Measurements from ENCODE around the gene NEUROD2.

Gene NEUROD2

DNA sequence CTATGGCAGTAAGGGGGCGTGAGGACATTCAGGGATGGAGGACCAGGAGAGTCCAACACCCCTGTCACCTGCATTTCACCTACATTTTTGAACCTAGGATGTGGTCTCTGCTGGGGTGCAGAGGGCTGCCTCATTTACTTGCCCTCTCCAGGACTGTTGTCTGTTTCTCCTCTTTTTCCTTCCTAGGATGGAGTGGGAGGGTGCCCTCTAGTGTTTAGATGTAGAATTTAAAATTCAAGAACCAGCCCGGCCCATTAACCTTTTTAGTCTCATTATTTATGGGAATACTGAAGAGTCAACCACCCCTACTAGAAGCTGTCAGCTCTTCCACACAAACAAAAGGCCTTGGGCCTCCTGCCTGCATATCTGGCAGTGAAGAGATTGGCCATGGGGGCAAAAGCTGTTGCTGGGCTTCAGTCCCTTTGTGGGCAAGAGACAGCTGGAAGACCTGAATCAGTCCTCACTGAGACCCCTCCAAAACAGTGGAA lies 26.7 kb upstream of the NEUROD2 start:
- DNase-seq: peak; percentile 73

DNA sequence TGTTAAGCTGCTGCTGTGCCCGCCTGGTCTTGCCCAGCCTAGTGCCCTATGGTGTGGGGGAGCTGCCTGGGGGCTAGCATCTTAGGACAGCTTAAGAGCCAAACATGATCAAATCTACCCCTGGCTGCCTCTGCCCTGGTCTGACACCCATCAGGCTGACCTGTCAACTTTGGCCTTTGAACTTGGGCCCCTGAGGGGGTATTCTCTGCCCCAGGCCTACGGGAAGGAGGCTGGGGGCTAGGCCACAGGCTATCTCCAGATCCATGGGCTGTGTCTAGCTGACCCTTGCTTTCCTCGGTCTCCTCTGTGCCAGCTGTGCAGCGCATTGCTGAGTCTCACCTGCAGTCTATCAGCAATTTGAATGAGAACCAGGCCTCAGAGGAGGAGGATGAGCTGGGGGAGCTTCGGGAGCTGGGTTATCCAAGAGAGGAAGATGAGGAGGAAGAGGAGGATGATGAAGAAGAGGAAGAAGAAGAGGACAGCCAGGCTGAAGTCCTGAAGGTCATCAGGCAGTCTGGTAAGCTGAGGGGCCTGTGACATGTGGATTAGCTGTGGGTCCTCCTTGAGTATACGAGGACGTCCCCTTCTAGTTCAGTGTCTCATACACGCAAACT lies 26.0 kb upstream of the NEUROD2 start:
- no peak for DNase-seq

DNA sequence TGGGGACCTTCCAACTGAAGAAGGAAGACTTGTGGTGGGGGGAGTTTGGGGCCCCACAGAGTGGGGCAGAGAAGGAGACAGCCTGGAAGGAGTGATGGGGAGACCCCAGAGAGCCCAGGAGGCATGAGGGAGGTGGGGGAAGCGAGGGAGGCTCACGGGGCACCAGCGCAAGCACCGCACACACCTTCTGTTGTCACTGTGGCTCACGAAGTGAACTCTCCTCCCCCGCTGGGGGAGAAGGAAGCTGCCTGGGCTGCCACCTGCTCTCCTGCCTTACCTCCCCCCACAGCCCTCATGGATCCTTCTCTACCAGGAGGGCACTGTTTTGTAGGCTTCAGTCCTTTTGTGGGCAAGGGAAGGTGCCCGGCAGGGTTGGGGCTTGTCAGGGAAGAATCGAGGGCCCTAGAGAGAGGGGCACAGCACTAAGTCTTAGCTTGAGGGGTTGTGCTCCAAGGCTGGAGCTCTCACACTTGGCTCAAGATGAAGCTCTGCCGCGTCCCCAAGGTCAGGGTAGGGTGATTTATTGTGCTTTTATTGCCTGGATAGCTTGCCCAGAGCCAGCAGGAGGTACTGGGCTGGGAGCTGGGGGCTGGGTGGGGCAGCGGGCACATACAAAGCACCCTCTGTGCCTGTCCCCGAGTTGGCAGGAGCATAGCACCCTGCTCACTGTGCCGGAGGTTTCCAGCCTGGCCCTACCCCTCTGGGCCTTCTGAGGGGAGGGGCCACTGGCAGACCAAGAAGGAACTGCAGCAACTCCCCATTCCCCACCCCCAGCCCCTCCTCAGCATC lies 24.6 kb upstream of the NEUROD2 start:
- peak; percentile 22 for DNase-seq

DNA sequence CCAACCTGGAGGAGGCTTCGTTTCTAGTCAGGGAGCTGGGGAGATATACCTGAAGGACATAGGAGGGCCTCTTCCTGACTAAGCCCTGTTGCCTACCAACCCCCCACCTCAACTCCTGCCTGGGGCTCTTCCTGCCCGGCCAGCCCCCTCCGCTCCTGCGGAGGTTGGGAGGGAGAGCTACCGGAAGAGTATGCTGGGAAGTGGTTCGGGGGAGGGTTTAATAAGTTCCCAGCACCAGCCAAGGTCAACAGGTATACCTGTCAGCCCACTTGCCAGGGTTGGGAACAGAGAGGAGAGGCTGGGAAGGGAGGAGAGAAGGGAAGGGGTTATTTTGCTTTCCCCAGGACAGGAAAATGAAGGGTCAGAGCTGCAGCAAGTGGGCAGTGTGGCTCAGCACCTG lies 23.7 kb upstream of the NEUROD2 start:
- no peak for DNase-seq

DNA sequence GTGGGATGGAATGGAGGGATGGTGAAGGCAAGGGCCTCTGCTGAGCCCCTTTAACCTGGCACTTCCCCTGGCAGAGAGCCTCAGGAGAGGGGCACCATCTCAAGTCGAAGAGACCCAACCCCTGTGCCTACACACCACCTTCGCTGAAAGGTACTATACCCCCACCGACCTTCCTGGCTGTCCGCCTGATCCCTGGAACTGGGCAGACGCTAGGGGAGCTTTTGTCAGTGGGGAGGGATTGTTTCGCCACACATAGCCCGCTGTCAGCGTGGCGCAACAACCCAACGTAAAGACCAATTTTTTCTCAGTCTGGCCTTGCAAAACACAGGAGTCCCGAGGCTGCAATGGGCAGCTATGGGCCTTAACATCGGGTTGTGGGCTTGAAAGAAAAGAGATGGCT lies 22.2 kb upstream of the NEUROD2 start:
- DNase-seq: no peak

DNA sequence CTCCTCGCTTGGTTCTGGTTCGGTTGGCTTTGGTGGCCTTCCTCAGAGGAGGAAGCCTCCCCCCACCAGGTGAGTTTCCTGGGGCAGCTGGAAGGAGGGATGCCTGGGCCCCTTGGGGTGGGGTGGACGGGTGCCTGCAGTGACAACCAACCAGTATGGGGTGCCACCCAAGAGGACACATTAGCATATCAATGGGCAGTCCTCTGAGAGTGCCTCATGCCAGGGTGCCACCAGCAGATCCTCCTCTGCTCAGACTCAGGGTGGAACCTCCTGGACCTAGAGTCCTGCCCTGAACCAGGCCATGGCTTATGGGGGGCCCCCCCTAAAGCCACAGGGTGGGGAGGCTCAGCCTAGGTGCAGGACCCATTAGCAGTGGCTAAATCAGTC lies 21.8 kb upstream of the NEUROD2 start:
- DNase-seq: no peak

DNA sequence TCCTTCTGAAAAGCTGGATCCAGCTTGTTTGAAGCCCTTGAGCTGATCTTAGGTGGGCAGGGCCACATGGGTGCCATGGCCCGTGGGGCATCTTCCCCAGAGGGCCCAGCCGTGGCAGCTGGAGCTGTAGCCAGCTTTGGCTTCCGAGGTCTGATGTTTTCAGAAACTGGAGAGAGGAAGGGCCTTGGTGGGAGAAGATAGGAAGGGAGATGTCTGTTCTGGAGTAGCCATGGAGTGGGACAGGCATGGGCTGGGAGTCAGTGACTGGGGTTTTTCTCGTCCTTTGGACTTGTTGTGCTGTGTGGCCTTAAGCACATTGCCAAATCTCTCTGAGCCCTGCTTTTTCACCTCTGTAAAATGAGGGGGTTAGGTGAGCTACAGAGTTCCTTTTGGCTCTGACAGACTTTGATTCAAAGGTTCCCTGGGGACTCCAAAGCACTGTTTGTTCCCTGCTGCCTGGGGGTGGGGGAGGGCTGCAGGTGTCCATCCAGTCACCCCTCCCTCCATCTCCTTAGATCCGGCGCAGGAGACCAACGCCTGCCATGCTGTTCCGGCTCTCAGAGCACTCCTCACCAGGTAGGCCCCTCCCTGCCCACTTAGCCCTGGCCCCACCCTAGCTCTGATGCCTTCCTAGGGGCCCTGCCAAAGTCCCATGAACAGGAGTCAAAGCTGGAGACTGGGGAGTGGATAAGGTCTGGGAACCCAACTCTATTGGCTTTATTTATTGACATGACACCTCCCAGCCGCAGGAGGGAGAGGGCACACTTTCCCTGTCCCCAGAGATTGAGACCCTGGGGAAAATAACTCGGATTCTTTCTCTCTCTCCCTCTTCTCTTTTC lies 21.2 kb upstream of the NEUROD2 start:
- peak; percentile 7 for DNase-seq

DNA sequence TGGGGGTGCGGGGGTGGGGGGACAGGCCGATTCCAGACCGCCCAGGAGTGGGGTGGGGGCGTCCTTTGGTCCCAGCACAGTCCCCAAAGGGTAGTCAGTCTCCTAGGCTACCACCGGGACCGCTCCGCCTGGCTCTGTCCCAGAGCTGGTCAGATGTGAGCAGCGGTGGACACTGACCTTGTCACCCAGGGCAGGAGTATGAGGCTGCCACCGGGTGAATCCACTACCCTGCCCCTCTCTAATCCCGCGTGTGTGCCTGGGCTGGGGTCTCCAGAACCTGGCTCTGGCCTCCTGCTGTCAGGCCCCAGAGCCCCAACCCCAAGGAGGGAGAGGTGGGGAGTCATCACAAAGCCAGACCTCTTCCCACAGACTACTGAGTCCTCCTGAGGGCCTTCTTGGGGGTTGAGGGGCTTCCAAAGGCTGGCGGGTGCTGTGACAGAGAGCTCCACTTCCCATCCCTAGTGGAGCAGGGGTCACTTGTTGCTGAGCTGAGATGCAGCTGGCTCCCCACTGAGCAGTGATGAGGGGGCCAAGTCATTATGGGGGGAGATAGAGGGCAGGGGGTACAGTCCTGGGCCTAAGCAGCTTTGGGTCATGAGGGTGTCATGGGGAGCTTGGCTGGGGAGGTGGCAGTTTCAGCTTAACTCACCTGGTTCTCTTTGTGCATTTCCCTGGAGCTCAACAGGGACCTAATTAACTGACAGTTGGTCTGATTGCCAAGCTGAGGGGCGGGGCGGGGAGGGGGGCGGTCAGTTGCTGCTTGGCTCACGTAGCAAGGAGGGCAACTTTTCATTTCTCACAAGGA lies 20.2 kb upstream of the NEUROD2 start:
- DNase-seq: no peak

DNA sequence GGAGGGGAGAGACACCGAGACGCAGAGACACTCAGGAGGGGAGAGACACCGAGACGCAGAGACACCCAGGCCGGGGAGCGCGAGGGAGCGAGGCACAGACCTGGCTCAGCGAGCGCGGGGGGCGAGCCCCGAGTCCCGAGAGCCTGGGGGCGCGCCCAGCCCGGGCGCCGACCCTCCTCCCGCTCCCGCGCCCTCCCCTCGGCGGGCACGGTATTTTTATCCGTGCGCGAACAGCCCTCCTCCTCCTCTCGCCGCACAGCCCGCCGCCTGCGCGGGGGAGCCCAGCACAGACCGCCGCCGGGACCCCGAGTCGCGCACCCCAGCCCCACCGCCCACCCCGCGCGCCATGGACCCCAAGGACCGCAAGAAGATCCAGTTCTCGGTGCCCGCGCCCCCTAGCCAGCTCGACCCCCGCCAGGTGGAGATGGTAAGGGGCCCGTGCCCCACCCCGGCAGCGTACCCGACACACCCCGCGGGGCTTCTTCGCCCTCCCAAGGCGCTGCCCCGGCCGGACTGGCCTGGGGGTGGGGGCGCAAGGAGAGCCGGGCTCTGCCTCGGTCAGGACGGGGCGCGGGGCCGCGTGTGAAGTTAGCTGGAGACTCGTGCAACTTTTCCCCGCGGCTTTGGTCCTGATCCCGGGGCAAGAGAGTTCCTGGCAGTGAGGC lies 19.5 kb upstream of the NEUROD2 start:
- DNase-seq: no peak

DNA sequence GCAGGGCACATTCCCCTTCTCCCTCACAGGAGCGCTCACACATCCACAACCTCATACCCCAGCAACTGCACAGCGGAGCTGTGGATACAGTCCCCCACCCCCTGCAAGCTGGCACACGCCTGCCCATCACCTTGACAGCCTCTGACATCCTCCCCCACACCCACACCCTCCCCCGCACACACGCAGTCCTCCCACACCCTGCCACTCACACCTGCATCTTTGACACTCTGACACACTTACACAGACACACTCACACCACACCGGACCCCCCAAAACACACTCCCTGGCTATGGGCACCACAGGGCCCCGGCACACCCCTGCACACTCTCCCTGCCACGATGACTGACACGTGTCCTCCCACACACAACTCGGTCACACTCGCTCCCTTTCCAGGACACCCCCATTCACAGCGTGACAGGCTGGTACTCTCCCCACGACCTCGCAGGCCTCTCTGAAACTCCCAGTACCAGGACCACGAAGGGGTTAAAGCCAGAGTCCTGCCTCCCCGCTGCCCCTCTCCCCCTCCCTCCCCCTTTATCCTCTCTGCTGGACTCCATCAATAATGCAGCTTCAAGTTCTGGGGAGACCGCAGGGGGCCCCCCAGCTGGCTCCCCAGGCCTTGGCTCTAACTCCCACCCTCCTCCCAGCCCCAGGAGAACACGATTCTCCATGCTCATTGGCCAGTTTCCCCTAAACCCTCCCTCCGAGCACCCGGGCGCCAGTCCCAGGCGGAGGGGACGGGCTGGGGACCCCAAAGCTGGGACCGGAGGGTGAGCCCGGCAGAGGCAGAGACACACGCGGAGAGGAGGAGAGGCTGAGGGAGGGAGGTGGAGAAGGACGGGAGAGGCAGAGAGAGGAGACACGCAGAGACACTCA lies 18.7 kb upstream of the NEUROD2 start, which contains the start of gene PPP1R1B:
PPP1R1B (plus strand) TSS at position 782 of the 876 bp plus-strand sequence. CDS start 441 bp downstream, outside the sequence.
- DNase-seq: no peak

DNA sequence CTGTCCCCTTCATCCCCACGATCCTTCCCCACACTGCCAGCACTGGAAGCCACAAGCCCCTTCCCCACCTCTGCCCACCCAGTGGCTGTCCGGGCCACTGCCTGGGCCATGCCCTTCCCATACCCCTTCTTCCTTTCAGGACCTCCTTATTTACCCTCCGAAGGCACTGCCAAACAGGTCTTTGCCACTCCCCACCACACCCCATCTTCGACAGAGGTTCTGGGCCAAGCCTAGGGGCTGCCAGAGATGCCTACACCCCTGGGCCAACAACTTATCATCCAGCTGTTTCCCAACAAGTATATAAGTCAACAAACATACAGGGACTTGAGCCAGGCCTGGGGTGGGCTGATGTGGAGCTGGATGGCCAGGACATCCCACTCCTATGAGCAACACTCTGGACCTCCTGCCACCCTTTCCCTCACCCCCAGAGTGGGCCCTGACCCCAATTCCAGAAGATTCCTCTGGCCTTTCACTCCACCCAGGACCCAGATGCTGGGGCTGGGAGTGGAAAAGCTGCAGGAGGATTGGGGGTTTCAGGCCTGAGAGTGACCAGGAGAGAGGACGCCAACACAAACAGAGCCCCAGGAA lies 17.6 kb upstream of the NEUROD2 start:
- no peak for DNase-seq

DNA sequence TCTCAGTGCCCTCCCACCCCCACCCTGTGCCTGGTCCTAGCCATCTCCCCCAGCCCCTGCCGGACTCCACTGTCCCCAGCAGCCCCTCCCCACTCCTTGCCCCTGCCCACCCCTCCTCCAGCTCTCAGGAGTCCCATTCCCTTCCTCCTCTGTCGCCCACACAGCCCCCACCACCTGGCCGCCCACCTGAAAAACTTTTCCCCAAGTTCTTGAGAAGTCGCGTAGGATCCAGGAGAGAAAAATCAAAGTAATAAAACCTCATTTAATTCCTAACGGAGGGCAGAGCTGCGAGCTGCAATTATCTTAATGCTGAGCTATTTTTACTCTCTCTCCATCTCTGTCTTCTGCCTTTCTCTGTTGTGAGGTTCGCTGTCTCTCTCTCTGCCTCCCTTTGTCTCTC lies 16.6 kb upstream of the NEUROD2 start:
- DNase-seq: no peak

DNA sequence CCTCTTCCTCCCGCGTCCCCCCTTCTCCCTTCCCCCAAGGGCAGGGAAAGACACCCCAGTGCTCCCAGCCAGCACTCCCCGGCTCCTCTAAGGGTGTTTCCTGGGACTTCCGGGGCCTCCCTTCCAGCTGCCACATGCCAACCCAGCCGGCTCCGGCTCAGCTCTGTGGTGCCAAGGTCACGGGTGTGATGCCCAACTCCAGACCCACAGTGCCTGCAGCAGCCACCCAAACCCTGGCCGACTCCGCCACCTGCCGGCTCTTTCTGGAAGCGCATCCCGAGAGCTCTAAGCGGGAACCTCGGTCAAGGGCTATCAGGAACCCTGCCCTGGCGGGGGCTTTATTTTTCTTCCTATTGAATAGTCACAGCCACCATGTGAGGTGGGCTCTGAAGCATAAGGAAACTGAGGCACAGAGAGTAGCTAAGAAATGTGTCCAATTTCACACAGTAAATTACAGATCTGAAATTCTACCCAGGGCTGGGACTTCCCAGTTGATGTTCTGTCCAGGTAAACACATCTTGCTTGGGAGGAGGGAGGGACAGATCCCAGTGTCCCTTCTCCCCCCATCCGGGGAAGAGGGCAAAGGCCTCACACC lies 15.7 kb upstream of the NEUROD2 start:
- DNase-seq: peak; percentile 86

DNA sequence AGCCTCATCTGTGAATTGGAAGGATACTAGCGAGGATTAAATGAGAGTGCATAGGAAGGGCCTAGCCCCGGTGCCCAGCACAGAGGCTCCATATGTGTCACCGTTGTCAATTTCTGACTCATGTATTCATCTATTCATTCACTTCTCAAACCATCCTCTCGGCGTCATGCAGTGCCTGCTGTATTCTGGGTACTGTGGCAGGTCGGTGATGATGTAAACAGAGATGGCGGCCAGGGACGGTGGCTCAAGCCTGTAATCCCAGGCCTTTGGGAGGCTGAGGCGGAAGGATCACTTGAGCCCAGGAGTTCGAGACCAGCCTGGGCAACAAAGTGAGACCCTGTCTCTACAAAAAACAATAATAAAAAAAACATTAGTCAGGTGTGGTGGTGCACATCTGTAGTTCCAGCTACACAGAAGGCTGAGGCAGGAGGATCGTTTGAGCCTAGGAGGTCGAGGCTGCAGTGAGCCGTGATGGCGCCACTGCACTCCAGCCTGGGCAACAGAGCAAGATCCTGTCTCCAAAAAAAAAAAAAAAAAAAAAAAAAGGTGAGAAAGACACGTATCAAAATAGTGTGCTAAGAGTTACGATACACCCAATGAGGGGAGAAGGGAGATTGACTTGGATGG lies 14.8 kb upstream of the NEUROD2 start:
- peak; percentile 58 for DNase-seq

DNA sequence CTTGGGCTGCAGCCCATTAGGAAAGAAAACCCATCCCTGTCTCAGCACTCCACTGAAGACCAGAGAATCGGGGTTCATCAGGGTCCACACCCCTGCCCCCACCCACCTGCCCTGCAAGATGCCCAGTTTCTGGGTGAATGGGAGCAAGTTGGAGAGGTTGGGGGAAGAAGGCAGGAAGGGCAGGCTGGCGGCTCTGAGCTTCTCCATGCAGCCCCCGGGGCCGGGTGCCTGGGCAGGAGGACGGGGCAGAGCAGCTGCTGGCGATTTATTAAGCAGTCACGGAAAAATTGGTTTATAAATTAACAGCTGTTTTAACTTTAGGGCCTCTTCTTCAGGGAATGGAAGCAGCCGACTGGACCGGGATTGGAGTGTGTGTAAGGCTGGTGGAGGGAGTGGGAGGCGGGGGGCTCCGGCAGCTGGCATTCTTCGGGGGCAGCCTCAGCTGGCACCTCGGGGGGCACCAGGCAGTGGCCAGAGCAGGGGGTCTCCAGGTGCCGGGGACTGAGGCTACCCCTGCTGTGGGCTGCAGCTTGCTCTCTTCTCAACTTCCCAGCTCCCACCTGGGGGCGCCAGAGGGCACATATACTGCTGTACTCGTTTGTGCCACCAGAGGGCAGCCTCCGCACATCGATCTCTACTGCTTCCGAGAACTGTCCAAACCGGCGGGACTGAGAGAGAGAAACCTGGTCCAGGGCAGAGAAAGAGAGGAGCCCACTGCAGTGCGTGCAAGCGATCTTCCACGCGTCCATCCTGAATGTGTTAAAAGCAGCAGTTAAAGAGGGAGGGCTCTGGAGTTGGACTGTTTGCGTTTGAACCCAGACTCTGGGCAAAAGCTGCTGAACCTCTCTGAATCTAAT lies 14.0 kb upstream of the NEUROD2 start:
- peak; percentile 84 for DNase-seq

DNA sequence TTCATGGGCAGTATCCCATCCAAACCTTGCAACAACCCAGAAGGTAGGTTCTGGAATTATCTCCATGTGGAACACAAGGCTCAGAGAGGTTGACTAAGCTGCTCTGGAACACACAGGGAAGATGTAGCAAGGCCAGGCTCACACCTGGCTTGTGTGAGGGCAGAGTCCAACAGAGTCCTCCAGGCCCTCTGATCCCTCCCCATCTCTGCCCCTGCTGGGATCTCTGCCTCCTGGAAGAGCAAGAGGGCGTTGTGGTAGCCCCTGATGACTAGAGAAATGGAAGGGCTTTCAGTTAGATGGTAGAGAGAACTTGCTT lies 12.0 kb upstream of the NEUROD2 start:
- peak; percentile 28 for DNase-seq

DNA sequence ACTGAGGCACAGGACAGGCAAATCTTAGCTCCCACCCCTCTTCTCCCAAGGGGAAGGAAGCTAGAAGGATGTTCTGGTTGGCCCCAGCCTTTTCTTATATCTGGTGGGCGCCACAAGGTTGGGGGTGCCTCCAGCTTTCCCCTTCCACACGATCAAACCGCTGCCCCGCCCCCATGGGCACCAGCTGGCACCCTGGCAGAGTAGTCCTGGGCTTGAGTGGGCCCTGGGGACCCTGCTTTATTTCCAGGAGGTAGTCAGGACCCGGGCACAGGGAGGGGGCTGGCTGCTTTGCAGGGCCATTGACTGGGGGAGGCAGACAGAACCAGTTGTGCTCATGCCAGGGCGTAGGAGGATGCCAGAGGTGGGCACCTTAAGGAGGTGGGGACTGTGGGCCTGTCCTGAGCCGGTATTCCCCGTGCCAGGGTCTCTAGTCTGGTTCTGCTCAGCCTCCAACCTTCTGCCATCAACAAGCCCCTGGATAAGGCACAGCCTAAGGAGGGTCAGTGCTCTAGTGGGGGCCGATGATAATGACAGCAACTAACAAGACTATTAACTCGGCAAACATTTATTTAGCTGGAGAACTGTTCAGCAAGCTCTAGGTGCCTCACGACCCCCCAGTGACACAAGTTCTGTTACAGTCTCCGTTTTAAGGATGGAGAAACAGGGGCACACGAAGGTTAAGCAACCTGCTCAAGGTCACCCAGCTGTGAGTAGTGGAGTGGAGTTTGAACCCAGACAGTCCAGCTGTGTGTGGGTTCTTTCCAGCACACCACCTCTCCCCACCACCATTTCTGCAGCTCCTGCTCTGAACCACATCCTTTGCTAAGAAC lies 11.5 kb upstream of the NEUROD2 start:
- no peak for DNase-seq
